ENCODE results near the gene PPIF.

- TF ChIP-seq CTCF (IDR thresholded peaks at IDR 0.05), result no peak
- no peak for TF ChIP-seq POLR2A (IDR thresholded peaks at IDR 0.05)
Observed at GRCh38 chr10:79384773-79385391, 37.6 kb downstream of the PPIF start.
